ENCODE data around the gene LILRA5. TPM values are rescaled to one million over a fixed set of nuclear protein-coding genes. Genes with fewer than 3 reads are reported as not detected.

The LILRA5 gene
- total RNA-seq, 1 experiment from 2014 or later: not detected

DNA sequence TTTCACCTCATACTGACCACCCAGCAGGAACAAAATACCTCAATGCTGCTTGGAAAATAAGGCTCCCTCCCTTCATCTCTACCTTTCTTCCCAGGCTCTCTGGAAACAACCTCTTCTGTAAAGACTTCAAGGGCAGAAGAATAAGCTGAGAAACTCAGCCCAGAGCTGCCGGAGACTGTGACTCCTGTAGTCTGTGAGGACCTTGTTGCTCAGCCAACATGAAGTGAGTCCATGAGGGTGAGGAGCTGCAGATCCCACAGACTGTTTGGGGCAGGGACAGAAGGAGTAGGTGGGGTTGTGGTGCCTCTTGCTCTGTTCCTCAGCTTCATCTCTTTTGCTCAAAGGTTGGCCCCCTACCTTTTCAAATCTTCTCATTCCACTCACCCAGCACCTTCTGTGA lies 7.8 kb downstream of the LILRA5 start:
- RAD21 ChIA-PET (ENCODE audit: low non-redundant PET in 1 of 2, low total read pairs in 2 of 2, uncharacterized antibody in 2 of 2, unreplicated experiment in 2 of 2): no interaction called here
- Histone ChIP-seq H3K79me2 (ENCODE audit: insufficient read depth, low read length) (no peaks in the 10 kb centered on the region), H3K9ac (ENCODE audit: low read length) (no peak overlapping the region), H3K4me1 (ENCODE audit: control insufficient read depth in 1 of 2, insufficient read depth in 2 of 2, low read length in 2 of 2) (no peaks in the 10 kb centered on the region), H3K4me2 (ENCODE audit: low read length) (no peak overlapping the region), H4K20me1 (ENCODE audit: insufficient read depth) (no peaks in the 10 kb centered on the region), H3K36me3 (ENCODE audit: control insufficient read depth in 1 of 2, insufficient read depth in 2 of 2, low read length in 2 of 2) (no peaks in the 10 kb centered on the region), H3K4me3 (replicated peaks in 1 of 2; ENCODE audit: low read depth in 1 of 2, low read length in 2 of 2) (no peak overlapping the region), H3K9me3 (ENCODE audit: control insufficient read depth in 1 of 2, insufficient read depth in 1 of 2, low read depth in 1 of 2, low read length in 2 of 2) (no peaks in the 10 kb centered on the region), H3K9me2 (ENCODE audit: insufficient read depth) (no peaks in the 10 kb centered on the region), H2AFZ (ENCODE audit: low read depth, low read length, poor library complexity, severe bottlenecking) (no peak overlapping the region), H3K27ac (ENCODE audit: low read depth, low read length) (no peak overlapping the region), H3K27me3 (ENCODE audit: insufficient read depth, low read length) (peaks cover 21% of the 10 kb centered on the region)
- ATAC-seq (no peak), DNase-seq (ENCODE audit: low read depth, low spot score) (no peak)
- CTCF ChIA-PET: no interaction called here
- TF ChIP-seq, protein P1, sequence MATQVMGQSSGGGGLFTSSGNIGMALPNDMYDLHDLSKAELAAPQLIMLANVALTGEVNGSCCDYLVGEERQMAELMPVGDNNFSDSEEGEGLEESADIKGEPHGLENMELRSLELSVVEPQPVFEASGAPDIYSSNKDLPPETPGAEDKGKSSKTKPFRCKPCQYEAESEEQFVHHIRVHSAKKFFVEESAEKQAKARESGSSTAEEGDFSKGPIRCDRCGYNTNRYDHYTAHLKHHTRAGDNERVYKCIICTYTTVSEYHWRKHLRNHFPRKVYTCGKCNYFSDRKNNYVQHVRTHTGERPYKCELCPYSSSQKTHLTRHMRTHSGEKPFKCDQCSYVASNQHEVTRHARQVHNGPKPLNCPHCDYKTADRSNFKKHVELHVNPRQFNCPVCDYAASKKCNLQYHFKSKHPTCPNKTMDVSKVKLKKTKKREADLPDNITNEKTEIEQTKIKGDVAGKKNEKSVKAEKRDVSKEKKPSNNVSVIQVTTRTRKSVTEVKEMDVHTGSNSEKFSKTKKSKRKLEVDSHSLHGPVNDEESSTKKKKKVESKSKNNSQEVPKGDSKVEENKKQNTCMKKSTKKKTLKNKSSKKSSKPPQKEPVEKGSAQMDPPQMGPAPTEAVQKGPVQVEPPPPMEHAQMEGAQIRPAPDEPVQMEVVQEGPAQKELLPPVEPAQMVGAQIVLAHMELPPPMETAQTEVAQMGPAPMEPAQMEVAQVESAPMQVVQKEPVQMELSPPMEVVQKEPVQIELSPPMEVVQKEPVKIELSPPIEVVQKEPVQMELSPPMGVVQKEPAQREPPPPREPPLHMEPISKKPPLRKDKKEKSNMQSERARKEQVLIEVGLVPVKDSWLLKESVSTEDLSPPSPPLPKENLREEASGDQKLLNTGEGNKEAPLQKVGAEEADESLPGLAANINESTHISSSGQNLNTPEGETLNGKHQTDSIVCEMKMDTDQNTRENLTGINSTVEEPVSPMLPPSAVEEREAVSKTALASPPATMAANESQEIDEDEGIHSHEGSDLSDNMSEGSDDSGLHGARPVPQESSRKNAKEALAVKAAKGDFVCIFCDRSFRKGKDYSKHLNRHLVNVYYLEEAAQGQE (IDR thresholded peaks at IDR 0.05; ENCODE audit: low read depth): no peak
- TF ChIP-seq EZH2 (IDR thresholded peaks at IDR 0.05) (no peak), SP1 (IDR thresholded peaks at IDR 0.05; ENCODE audit: low read depth) (no peak), ZNF274 (IDR thresholded peaks at IDR 0.05; ENCODE audit: low read depth, low read length) (no peak), POLR2AphosphoS5 (IDR thresholded peaks at IDR 0.05; ENCODE audit: low read depth, low read length) (no peak)
- TF ChIP-seq, protein P2, sequence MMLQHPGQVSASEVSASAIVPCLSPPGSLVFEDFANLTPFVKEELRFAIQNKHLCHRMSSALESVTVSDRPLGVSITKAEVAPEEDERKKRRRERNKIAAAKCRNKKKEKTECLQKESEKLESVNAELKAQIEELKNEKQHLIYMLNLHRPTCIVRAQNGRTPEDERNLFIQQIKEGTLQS (IDR thresholded peaks at IDR 0.05): no peak
- BruUV-seq (replicated peaks): no TSS peak
- intact Hi-C loops (cut with micrococcal nuclease): no loop called here
- POLR2A ChIA-PET: no interaction called here

DNA sequence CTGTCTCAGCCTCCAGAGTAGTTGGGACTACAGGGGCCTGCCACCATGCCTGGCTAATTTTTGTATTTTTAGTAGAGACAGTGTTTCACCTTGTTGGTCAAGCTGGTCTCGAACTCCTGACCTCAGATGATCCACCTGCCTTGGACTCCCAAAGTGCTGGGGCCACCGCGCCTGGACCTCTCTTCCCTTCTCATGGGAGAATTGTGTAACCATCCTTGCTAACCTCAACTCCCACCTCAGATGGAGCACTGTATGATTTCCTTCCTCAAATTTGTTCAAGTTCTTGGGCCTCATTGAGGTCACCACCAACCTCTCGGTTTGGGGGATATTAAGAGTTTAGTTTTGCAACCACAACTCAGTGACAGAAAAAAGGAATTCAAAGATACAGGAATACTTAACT lies 10.7 kb downstream of the LILRA5 start:
- no peak for DNase-seq (ENCODE audit: low read depth, low spot score)
- CTCF ChIA-PET: no interaction called here
- Histone ChIP-seq H4K20me1 (ENCODE audit: insufficient read depth) (no peaks in the 10 kb centered on the region), H3K4me3 (replicated peaks in 1 of 2; ENCODE audit: low read depth in 1 of 2, low read length in 2 of 2) (no peak overlapping the region), H3K4me2 (ENCODE audit: low read length) (no peak overlapping the region), H3K9me2 (ENCODE audit: insufficient read depth) (no peaks in the 10 kb centered on the region), H3K36me3 (ENCODE audit: control insufficient read depth in 1 of 2, insufficient read depth in 2 of 2, low read length in 2 of 2) (no peaks in the 10 kb centered on the region), H3K27me3 (ENCODE audit: insufficient read depth, low read length) (peaks cover 40% of the 10 kb centered on the region), H3K9me3 (ENCODE audit: control insufficient read depth in 1 of 2, insufficient read depth in 1 of 2, low read depth in 1 of 2, low read length in 2 of 2) (no peaks in the 10 kb centered on the region), H3K9ac (ENCODE audit: low read length) (no peak overlapping the region), H3K79me2 (ENCODE audit: insufficient read depth, low read length) (no peaks in the 10 kb centered on the region), H2AFZ (ENCODE audit: low read depth, low read length, poor library complexity, severe bottlenecking) (no peak overlapping the region), H3K27ac (ENCODE audit: low read depth, low read length) (no peak overlapping the region), H3K4me1 (ENCODE audit: control insufficient read depth in 1 of 2, insufficient read depth in 2 of 2, low read length in 2 of 2) (no peaks in the 10 kb centered on the region)
- intact Hi-C loops (cut with micrococcal nuclease): no loop called here
- POLR2A ChIA-PET: no interaction called here
- RAD21 ChIA-PET (ENCODE audit: low non-redundant PET in 1 of 2, low total read pairs in 2 of 2, uncharacterized antibody in 2 of 2, unreplicated experiment in 2 of 2): no interaction called here
- no peak for ATAC-seq
- BruUV-seq (replicated peaks): no TSS peak
- TF ChIP-seq, protein P3, sequence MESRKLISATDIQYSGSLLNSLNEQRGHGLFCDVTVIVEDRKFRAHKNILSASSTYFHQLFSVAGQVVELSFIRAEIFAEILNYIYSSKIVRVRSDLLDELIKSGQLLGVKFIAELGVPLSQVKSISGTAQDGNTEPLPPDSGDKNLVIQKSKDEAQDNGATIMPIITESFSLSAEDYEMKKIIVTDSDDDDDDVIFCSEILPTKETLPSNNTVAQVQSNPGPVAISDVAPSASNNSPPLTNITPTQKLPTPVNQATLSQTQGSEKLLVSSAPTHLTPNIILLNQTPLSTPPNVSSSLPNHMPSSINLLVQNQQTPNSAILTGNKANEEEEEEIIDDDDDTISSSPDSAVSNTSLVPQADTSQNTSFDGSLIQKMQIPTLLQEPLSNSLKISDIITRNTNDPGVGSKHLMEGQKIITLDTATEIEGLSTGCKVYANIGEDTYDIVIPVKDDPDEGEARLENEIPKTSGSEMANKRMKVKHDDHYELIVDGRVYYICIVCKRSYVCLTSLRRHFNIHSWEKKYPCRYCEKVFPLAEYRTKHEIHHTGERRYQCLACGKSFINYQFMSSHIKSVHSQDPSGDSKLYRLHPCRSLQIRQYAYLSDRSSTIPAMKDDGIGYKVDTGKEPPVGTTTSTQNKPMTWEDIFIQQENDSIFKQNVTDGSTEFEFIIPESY (IDR thresholded peaks at IDR 0.05; ENCODE audit: extremely low read depth, insufficient replicate concordance, low read length): no peak
- no peak for TF ChIP-seq YY1 (IDR thresholded peaks at IDR 0.05; ENCODE audit: extremely low read depth, insufficient replicate concordance, low read depth, low read length)
- TF ChIP-seq, protein P4, sequence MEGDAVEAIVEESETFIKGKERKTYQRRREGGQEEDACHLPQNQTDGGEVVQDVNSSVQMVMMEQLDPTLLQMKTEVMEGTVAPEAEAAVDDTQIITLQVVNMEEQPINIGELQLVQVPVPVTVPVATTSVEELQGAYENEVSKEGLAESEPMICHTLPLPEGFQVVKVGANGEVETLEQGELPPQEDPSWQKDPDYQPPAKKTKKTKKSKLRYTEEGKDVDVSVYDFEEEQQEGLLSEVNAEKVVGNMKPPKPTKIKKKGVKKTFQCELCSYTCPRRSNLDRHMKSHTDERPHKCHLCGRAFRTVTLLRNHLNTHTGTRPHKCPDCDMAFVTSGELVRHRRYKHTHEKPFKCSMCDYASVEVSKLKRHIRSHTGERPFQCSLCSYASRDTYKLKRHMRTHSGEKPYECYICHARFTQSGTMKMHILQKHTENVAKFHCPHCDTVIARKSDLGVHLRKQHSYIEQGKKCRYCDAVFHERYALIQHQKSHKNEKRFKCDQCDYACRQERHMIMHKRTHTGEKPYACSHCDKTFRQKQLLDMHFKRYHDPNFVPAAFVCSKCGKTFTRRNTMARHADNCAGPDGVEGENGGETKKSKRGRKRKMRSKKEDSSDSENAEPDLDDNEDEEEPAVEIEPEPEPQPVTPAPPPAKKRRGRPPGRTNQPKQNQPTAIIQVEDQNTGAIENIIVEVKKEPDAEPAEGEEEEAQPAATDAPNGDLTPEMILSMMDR (IDR thresholded peaks at IDR 0.05 in 2 of 3, conservative IDR thresholded peaks at IDR 0.05 in 1 of 3; ENCODE audit: borderline replicate concordance in 1 of 3, insufficient read depth in 1 of 3, low read depth in 2 of 3, low read length in 2 of 3): no peak
- TF ChIP-seq, protein P2 (IDR thresholded peaks at IDR 0.05): no peak
- TF ChIP-seq EZH2phosphoT487 (IDR thresholded peaks at IDR 0.05; ENCODE audit: borderline replicate concordance): no peak
- no peak for TF ChIP-seq POLR2A (IDR thresholded peaks at IDR 0.05; ENCODE audit: borderline replicate concordance, extremely low read depth, insufficient read depth, insufficient read length)
